Measurements from ENCODE around the gene ZBTB16.

ZBTB16 gene

GRCh38 chr11:114237321-114238280 lies 178.1 kb downstream of the ZBTB16 start:
- DNase-seq (ENCODE audit: extremely low read depth, low read depth): no peak
- H3K4me3 ChIP-seq (replicated peaks; ENCODE audit: low read depth, low read length): no peak overlapping the region
- TF ChIP-seq CTCF (IDR thresholded peaks at IDR 0.05; ENCODE audit: low read depth, low read length, missing control alignments): no peak

GRCh38 chr11:114239753-114240161 lies 180.2 kb downstream of the ZBTB16 start:
- no peak overlapping the region for H3K4me3 ChIP-seq (replicated peaks; ENCODE audit: low read depth, low read length)
- DNase-seq (ENCODE audit: extremely low read depth, low read depth): no peak
- TF ChIP-seq CTCF (IDR thresholded peaks at IDR 0.05; ENCODE audit: low read depth, low read length, missing control alignments): no peak

GRCh38 chr11:114242032-114242431 lies 182.5 kb downstream of the ZBTB16 start:
- H3K4me3 ChIP-seq (replicated peaks; ENCODE audit: low read depth, low read length): no peak overlapping the region
- no peak for TF ChIP-seq CTCF (IDR thresholded peaks at IDR 0.05; ENCODE audit: low read depth, low read length, missing control alignments)
- no peak for DNase-seq (ENCODE audit: extremely low read depth, low read depth)

GRCh38 chr11:114243461-114244372 lies 184.2 kb downstream of the ZBTB16 start:
- no peak for DNase-seq (ENCODE audit: extremely low read depth, low read depth)
- TF ChIP-seq CTCF (IDR thresholded peaks at IDR 0.05; ENCODE audit: low read depth, low read length, missing control alignments): no peak

GRCh38 chr11:114244726-114245394 lies 185.3 kb downstream of the ZBTB16 start:
- H3K4me3 ChIP-seq (replicated peaks; ENCODE audit: low read depth, low read length): no peak overlapping the region
- no peak for DNase-seq (ENCODE audit: extremely low read depth, low read depth)
- TF ChIP-seq CTCF (IDR thresholded peaks at IDR 0.05; ENCODE audit: low read depth, low read length, missing control alignments): no peak

More at GRCh38 chr11:114243461-114244372, 184.2 kb downstream of the ZBTB16 start:
- no peak overlapping the region for H3K4me3 ChIP-seq (replicated peaks; ENCODE audit: low read depth, low read length)

Measured in HFF-Myc (cell line).